Neural crest cell (in vitro differentiated cells): ENCODE data around the gene RERE. TPM values are rescaled to one million over a fixed set of nuclear protein-coding genes. Genes with fewer than 3 reads are reported as not detected.

Source experiments
- DNase-seq: peaks from one replicate; pipeline ENCODE4 v3.0.0; 2021; ENCODE audit warnings: low read depth, mixed read lengths, low spot score
- H3K27ac Mint-ChIP-seq: one replicate; pipeline ENCODE4 v1.8.0; 2021; ENCODE audit warnings: mild to moderate bottlenecking, mixed read lengths; ENCODE audit not compliant: unreplicated experiment
- H3K27me3 Mint-ChIP-seq: 2 replicates; pipeline ENCODE4 v1.8.0; 2021; ENCODE audit warnings: low read depth, mild to moderate bottlenecking, mixed read lengths
- H3K36me3 Mint-ChIP-seq: 2 replicates; pipeline ENCODE4 v1.8.0; 2021; ENCODE audit warnings: low read depth, mild to moderate bottlenecking, mixed read lengths
- H3K4me1 Mint-ChIP-seq: 2 replicates; pipeline ENCODE4 v1.8.0; 2021; ENCODE audit warnings: mixed read lengths
- H3K4me3 Mint-ChIP-seq: one replicate; pipeline ENCODE4 v1.8.0; 2021; ENCODE audit warnings: mild to moderate bottlenecking, mixed read lengths
- H3K9me3 Mint-ChIP-seq: 2 replicates; pipeline ENCODE4 v1.8.0; 2021; ENCODE audit warnings: mixed read lengths
- CTCF ChIP-seq: fragments of 200-600 bp; sonication (generic); conservative IDR thresholded peaks from 2 replicates; pipeline ENCODE4 v1.5.0; 2021; ENCODE audit warnings: antibody characterized with exemption, mild to moderate bottlenecking
- total RNA-seq: library from RNA; stranded (reverse); gene quantifications from 2 replicates; pipeline ENCODE4 v1.2.1, GENCODE V29; 2021

Gene RERE
- total RNA-seq, 1 donor from 2014 or later = 122 TPM

- Mint-ChIP-seq H3K36me3 (peaks cover 13% of the 10 kb centered on the region), H3K4me3 (no peak overlapping the region)
- no peak for DNase-seq
These were observed 456.8 kb downstream of the RERE start for GRCh38 chr1:8360493-8361197.

GRCh38 chr1:8359617-8360481, 457.6 kb downstream of the RERE start:
- no peak overlapping the region for H3K27ac Mint-ChIP-seq
- TF ChIP-seq CTCF = no peak
- H3K27me3 Mint-ChIP-seq = no peaks in the 10 kb centered on the region

More at GRCh38 chr1:8360493-8361197, 456.8 kb downstream of the RERE start:
- H3K27me3 Mint-ChIP-seq = no peaks in the 10 kb centered on the region
- TF ChIP-seq CTCF = no peak
- H3K9me3 Mint-ChIP-seq = no peaks in the 10 kb centered on the region
- peaks cover 5% of the 10 kb centered on the region for H3K4me1 Mint-ChIP-seq
- H3K27ac Mint-ChIP-seq = no peak overlapping the region

GRCh38 chr1:8358897-8359616, 458.4 kb downstream of the RERE start:
- TF ChIP-seq CTCF = no peak
- H3K27me3 Mint-ChIP-seq = no peaks in the 10 kb centered on the region
- peaks cover 8% of the 10 kb centered on the region for H3K36me3 Mint-ChIP-seq
- DNase-seq = no peak
- no peaks in the 10 kb centered on the region for H3K9me3 Mint-ChIP-seq
- no peak overlapping the region for H3K4me3 Mint-ChIP-seq
- H3K27ac Mint-ChIP-seq = no peak overlapping the region
- H3K4me1 Mint-ChIP-seq = peaks cover 5% of the 10 kb centered on the region

More at GRCh38 chr1:8359617-8360481, 457.6 kb downstream of the RERE start:
- Mint-ChIP-seq H3K9me3 (no peaks in the 10 kb centered on the region), H3K36me3 (peaks cover 8% of the 10 kb centered on the region), H3K4me3 (no peak overlapping the region), H3K4me1 (peaks cover 5% of the 10 kb centered on the region)
- DNase-seq = no peak

GRCh38 chr1:8358241-8358896, 459.1 kb downstream of the RERE start:
- peaks cover 8% of the 10 kb centered on the region for H3K36me3 Mint-ChIP-seq
- TF ChIP-seq CTCF = no peak
- H3K27ac Mint-ChIP-seq = no peak overlapping the region
- H3K27me3 Mint-ChIP-seq = no peaks in the 10 kb centered on the region
- peaks cover 5% of the 10 kb centered on the region for H3K4me1 Mint-ChIP-seq
- no peak for DNase-seq
- H3K9me3 Mint-ChIP-seq = no peaks in the 10 kb centered on the region
- no peak overlapping the region for H3K4me3 Mint-ChIP-seq
